CD14-positive monocyte (primary cell): Measurements from ENCODE around the gene ZCCHC9. TPM values are rescaled to one million over a fixed set of nuclear protein-coding genes. Genes with fewer than 3 reads are reported as not detected.

ENCODE experiments used
- DNase-seq, 3 donors: peaks; one replicate each; pipeline ENCODE4 v3.0.0-alpha.2; 2011 to 2022
- H2AFZ ChIP-seq: 2 replicates; pipeline ENCODE4 v1.6.0; 2012; ENCODE audit warnings: mild to moderate bottlenecking, low read depth, low read length, inconsistent platforms; ENCODE audit not compliant: insufficient read depth, poor library complexity, severe bottlenecking
- H3K27ac ChIP-seq, 2 donors: 1 replicate in 1 of 2; 2 replicates in 1 of 2; pipeline ENCODE4 v1.5.1; 2012 to 2013; ENCODE audit warnings: low read length in 2 of 2, control low read depth in 1 of 2, inconsistent platforms in 1 of 2, low read depth in 1 of 2, mild to moderate bottlenecking in 1 of 2
- H3K27me3 ChIP-seq, 2 donors: one replicate each; pipeline versions ENCODE4 v1.6.0 to v1.6.1; 2011 to 2013; ENCODE audit warnings: low read length in 2 of 2; ENCODE audit not compliant: control insufficient read depth in 2 of 2, insufficient read depth in 2 of 2
- H3K36me3 ChIP-seq, 2 donors: replicated peaks in 1 of 2; 1 replicate in 1 of 2; 2 replicates in 1 of 2; pipeline versions ENCODE4 v1.5.1 to v1.6.1; 2012 to 2013; ENCODE audit warnings: low read length in 2 of 2, control low read depth in 1 of 2, inconsistent platforms in 1 of 2, mild to moderate bottlenecking in 1 of 2; ENCODE audit not compliant: insufficient read depth in 2 of 2, control insufficient read depth in 1 of 2
- H3K4me1 ChIP-seq, 2 donors: 1 replicate in 1 of 2; 2 replicates in 1 of 2; pipeline versions ENCODE4 v1.5.1 to v1.6.1; 2012 to 2013; ENCODE audit warnings: low read length in 2 of 2, control low read depth in 1 of 2, inconsistent platforms in 1 of 2, mild to moderate bottlenecking in 1 of 2, moderate library complexity in 1 of 2; ENCODE audit not compliant: insufficient read depth in 2 of 2, control insufficient read depth in 1 of 2
- H3K4me2 ChIP-seq: replicated peaks from 2 replicates; pipeline ENCODE3; 2012; ENCODE audit warnings: low read length, moderate library complexity, mild to moderate bottlenecking; ENCODE audit not compliant: poor library complexity, severe bottlenecking; ENCODE audit errors: extremely low read depth
- H3K4me3 ChIP-seq, 3 experiments: fragments of 200-600 bp in 1 of 3; sonication (generic) in 1 of 3; replicated peaks in 1 of 3; 1 replicate in 2 of 3; 2 replicates in 1 of 3; pipeline ENCODE4 v1.5.1; 2011 to 2013; ENCODE audit warnings: low read length in 3 of 3, mild to moderate bottlenecking in 3 of 3, control low read depth in 2 of 3, low read depth in 2 of 3, inconsistent platforms in 1 of 3, moderate library complexity in 1 of 3
- H3K79me2 ChIP-seq: 2 replicates; pipeline ENCODE4 v1.6.0; 2012; ENCODE audit warnings: mild to moderate bottlenecking, control low read depth, inconsistent platforms, low read length, moderate library complexity; ENCODE audit not compliant: insufficient read depth
- H3K9ac ChIP-seq: 2 replicates; pipeline ENCODE4 v1.6.0; 2017; ENCODE audit warnings: low read length, mild to moderate bottlenecking; ENCODE audit not compliant: insufficient read depth, poor library complexity, severe bottlenecking
- H3K9me3 ChIP-seq, 2 donors: replicated peaks in 1 of 2; 1 replicate in 1 of 2; 2 replicates in 1 of 2; pipeline versions ENCODE4 v1.5.1 to v1.6.1; 2012 to 2013; ENCODE audit warnings: low read length in 2 of 2, control low read depth in 1 of 2; ENCODE audit not compliant: control insufficient read depth in 1 of 2, insufficient read depth in 1 of 2
- H4K20me1 ChIP-seq: 2 replicates; pipeline ENCODE4 v1.6.0; 2012; ENCODE audit warnings: mild to moderate bottlenecking, low read length, control low read depth, moderate library complexity; ENCODE audit not compliant: insufficient read depth
- H3K27ac Mint-ChIP-seq, 7 donors: one replicate each; pipeline ENCODE4 v1.8.0; 2020; ENCODE audit warnings: mild to moderate bottlenecking in 7 of 7, mixed read lengths in 7 of 7, moderate library complexity in 6 of 7, inconsistent platforms in 2 of 7
- H3K27me3 Mint-ChIP-seq, 3 donors: one replicate each; pipeline ENCODE4 v1.8.0; 2021 to 2022; ENCODE audit warnings: low read depth in 3 of 3, mild to moderate bottlenecking in 3 of 3, mixed read lengths in 3 of 3, moderate library complexity in 3 of 3, inconsistent platforms in 1 of 3
- H3K36me3 Mint-ChIP-seq, 2 donors: one replicate each; pipeline ENCODE4 v1.8.0; 2020; ENCODE audit warnings: mixed read lengths in 2 of 2, inconsistent platforms in 1 of 2, mild to moderate bottlenecking in 1 of 2
- H3K4me1 Mint-ChIP-seq: one replicate; pipeline ENCODE4 v1.8.0; 2020; ENCODE audit warnings: mild to moderate bottlenecking, mixed read lengths
- H3K4me3 Mint-ChIP-seq, 2 donors: one replicate each; pipeline ENCODE4 v1.8.0; 2020; ENCODE audit warnings: mild to moderate bottlenecking in 2 of 2, mixed read lengths in 2 of 2, moderate library complexity in 1 of 2
- H3K9me3 Mint-ChIP-seq, 7 donors: one replicate each; pipeline ENCODE4 v1.8.0; 2020 to 2022; ENCODE audit warnings: mixed read lengths in 7 of 7, mild to moderate bottlenecking in 6 of 7, moderate library complexity in 6 of 7, inconsistent platforms in 2 of 7
- WGBS: methylation state at CpG from one replicate; pipeline ENCODE4 v1.1.5; 2013; ENCODE audit warnings: missing lambda C conversion rate; ENCODE audit not compliant: insufficient coverage; 5-methylcytosine and 5-hydroxymethylcytosine counted together
- intact Hi-C, 2 donors: fragments of 100-400 bp; cut with micrococcal nuclease; formaldehyde crosslinking; loops; one replicate each; pipeline versions ENCODE4 v1.15.0 to v1.15.1; 2023
- polyA minus RNA-seq: library from RNA; depleted of rRNA, polyadenylated mRNA; stranded (reverse); fragments of >200 nt; gene quantifications from 2 replicates; pipeline ENCODE4 v1.2.3, GENCODE V29; 2012
- polyA plus RNA-seq, 3 donors: library from polyadenylated mRNA; depleted of rRNA in 1 of 3; unstranded in 2 of 3; stranded (reverse) in 1 of 3; fragments of 300-500 nt in 2 of 3; fragments of >200 nt in 1 of 3; fragmentation: Illumina TruSeq in 2 of 3; gene quantifications; 1 replicate in 2 of 3; 2 replicates in 1 of 3; pipeline ENCODE4 v1.2.3, GENCODE V29; 2012 to 2021
- total RNA-seq, 12 experiments: library from RNA in 1 of 12; stranded (reverse) in 1 of 12; fragments of 120-200 nt in 1 of 12; gene quantifications; one replicate each; pipeline ENCODE4 v1.2.4 and lab custom pipeline; 2013 to 2026; ENCODE audit warnings: mixed read lengths in 6 of 12, inconsistent platforms in 1 of 12
- TF ChIP-seq, protein P1 (sequence below): fragments of 200-600 bp; IDR thresholded peaks from one replicate; pipeline ENCODE4 v1.8.0; 2022; ENCODE audit warnings: antibody characterized with exemption, mild to moderate bottlenecking

Gene ZCCHC9, protein sequence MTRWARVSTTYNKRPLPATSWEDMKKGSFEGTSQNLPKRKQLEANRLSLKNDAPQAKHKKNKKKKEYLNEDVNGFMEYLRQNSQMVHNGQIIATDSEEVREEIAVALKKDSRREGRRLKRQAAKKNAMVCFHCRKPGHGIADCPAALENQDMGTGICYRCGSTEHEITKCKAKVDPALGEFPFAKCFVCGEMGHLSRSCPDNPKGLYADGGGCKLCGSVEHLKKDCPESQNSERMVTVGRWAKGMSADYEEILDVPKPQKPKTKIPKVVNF
- total RNA-seq (2013): 29.1 TPM
- polyA plus RNA-seq (10 to 100 TPM; 10.6 to 15.9 (median 14.6) TPM), polyA minus RNA-seq (5.4 and 9.7 TPM in 2 replicates), total RNA-seq (lab: John Stamatoyannopoulos, UW) (3.2 to 18.5 (median 9.6) reads per million in 11 experiments)

- H2AFZ ChIP-seq: peak within 1 kb of the TSS; percentile 96
- Mint-ChIP-seq H3K4me1 (peaks cover 29% of the 10 kb centered on the region), H3K36me3 (peaks cover 11 to 12% of the 10 kb centered on the region in 2 donors), H3K27me3 (peaks cover 0 to 3% (median 0%) of the 10 kb centered on the region in 3 donors), H3K27ac (peak within 1 kb of the TSS; percentile 92 to 99 (median 94)), H3K9me3 (peaks cover 0 to 9% (median 3%) of the 10 kb centered on the region in 7 donors), H3K4me3 (peak within 1 kb of the TSS; percentile 94 to 99)
- TF ChIP-seq, protein P1, sequence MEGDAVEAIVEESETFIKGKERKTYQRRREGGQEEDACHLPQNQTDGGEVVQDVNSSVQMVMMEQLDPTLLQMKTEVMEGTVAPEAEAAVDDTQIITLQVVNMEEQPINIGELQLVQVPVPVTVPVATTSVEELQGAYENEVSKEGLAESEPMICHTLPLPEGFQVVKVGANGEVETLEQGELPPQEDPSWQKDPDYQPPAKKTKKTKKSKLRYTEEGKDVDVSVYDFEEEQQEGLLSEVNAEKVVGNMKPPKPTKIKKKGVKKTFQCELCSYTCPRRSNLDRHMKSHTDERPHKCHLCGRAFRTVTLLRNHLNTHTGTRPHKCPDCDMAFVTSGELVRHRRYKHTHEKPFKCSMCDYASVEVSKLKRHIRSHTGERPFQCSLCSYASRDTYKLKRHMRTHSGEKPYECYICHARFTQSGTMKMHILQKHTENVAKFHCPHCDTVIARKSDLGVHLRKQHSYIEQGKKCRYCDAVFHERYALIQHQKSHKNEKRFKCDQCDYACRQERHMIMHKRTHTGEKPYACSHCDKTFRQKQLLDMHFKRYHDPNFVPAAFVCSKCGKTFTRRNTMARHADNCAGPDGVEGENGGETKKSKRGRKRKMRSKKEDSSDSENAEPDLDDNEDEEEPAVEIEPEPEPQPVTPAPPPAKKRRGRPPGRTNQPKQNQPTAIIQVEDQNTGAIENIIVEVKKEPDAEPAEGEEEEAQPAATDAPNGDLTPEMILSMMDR: no peak
- peak; percentile 92 to 93 (median 93) for DNase-seq
- peaks cover 22% of the 10 kb centered on the region for H3K79me2 ChIP-seq
- no peaks in the 10 kb centered on the region for H3K9me3 ChIP-seq
- H3K36me3 ChIP-seq: peaks cover 10 to 12% of the 10 kb centered on the region in 2 donors
- H3K4me3 ChIP-seq: peak within 1 kb of the TSS; percentile 70 to 85 (median 82)
- WGBS: under 1% methylated on average over 42 of the region's 54 CpGs
- peak within 1 kb of the TSS; percentile 78 to 95 for H3K27ac ChIP-seq
- peaks cover 21 to 22% of the 10 kb centered on the region in 2 donors for H3K4me1 ChIP-seq
- no peaks in the 10 kb centered on the region for H4K20me1 ChIP-seq
- intact Hi-C loops: loop anchor here in 1 of 2 donors (5.0 kb wide), 1 partner anchor 976 kb away; the partner anchor contains the start of gene RPS23
- H3K9ac ChIP-seq: peak within 1 kb of the TSS; percentile 91
- no peaks in the 10 kb centered on the region for H3K27me3 ChIP-seq
- H3K4me2 ChIP-seq: peak within 1 kb of the TSS; percentile 74
Measured at GRCh38 chr5:81301271-81302015, at the start of gene ZCCHC9. Gene ZCCHC9, plus strand, starts transcription at chr5:81301587. Its CDS starts 3,171 bp downstream, at chr5:81304758.

DNA sequence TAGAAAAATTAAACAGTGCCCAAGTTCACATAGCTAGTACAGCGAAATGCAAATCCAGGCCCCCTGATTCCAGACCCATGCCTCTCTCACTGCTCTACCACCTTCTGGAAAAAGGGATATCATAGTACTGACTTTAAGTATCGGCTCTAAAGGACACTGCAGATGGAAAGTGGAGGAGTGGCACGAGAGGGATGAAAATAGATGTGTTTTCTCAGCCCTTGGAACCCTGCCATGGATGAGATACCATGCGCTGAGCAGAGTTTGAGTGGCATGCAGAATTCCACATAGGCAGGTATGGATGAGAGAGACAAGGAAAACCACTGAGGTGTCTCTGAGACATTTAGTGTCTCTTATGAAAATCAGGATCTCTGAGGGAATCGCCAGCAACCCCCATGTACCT is 49.5 kb upstream of the ZCCHC9 start:
- no peak overlapping the region for H2AFZ ChIP-seq
- no peaks in the 10 kb centered on the region for H3K4me1 Mint-ChIP-seq
- no peak overlapping the region for H3K27ac ChIP-seq
- H3K79me2 ChIP-seq: no peaks in the 10 kb centered on the region
- TF ChIP-seq, protein P1: no peak
- no peak overlapping the region for H3K4me3 Mint-ChIP-seq
- peaks cover 0 to 1% (median 0%) of the 10 kb centered on the region in 3 donors for H3K27me3 Mint-ChIP-seq
- H3K36me3 Mint-ChIP-seq: peaks cover 3 to 4% of the 10 kb centered on the region in 2 donors
- no peak overlapping the region for H3K4me3 ChIP-seq
- no peak overlapping the region for H3K4me2 ChIP-seq
- 97% methylated on average over 3 of the region's 5 CpGs for WGBS
- intact Hi-C loops: no loop called here
- no peaks in the 10 kb centered on the region for H3K27me3 ChIP-seq
- no peak for DNase-seq
- H3K9me3 Mint-ChIP-seq: peaks cover 0 to 5% (median 2%) of the 10 kb centered on the region in 7 donors
- H3K4me1 ChIP-seq: no peaks in the 10 kb centered on the region
- H3K36me3 ChIP-seq: no peaks in the 10 kb centered on the region
- no peaks in the 10 kb centered on the region for H4K20me1 ChIP-seq
- peaks cover 0 to 15% of the 10 kb centered on the region in 2 donors for H3K9me3 ChIP-seq
- no peak overlapping the region for H3K27ac Mint-ChIP-seq
- no peak overlapping the region for H3K9ac ChIP-seq
